Colonic mucosa (tissue), 4 donors: ENCODE measurements around the gene MOBP. TPM values are rescaled to one million over a fixed set of nuclear protein-coding genes. Genes with fewer than 3 reads are reported as not detected.
A peak's percentile ranks its signal among the peaks of the same experiment; 100 is the strongest.
"Not testable (repeated sequence)": the region's sequence is repeated elsewhere in the genome, so short reads cannot be mapped to it uniquely, and the experiment has no call there.

Experiments
- DNase-seq: peaks from one replicate; pipeline ENCODE4 v3.0.0-alpha.2; 2020
- H3K27ac ChIP-seq: fragments of 200-600 bp; one replicate; pipeline ENCODE4 v1.8.0; 2021
- H3K27me3 ChIP-seq: fragments of 200-600 bp; one replicate; pipeline ENCODE4 v1.8.0; 2021
- H3K36me3 ChIP-seq: fragments of 200-600 bp; one replicate; pipeline ENCODE4 v1.8.0; 2021
- H3K4me1 ChIP-seq: fragments of 200-600 bp; one replicate; pipeline ENCODE4 v1.8.0; 2021; ENCODE audit warnings: mild to moderate bottlenecking
- H3K4me3 ChIP-seq: fragments of 200-600 bp; one replicate; pipeline ENCODE4 v1.8.0; 2021
- H3K9ac ChIP-seq, 2 donors: one replicate each; pipeline ENCODE4 v1.7.0; 2013; ENCODE audit warnings: control low read depth in 2 of 2, low read depth in 2 of 2, low read length in 2 of 2
- H3K9me3 ChIP-seq: fragments of 200-600 bp; one replicate; pipeline ENCODE4 v1.8.0; 2021
- CTCF ChIP-seq: fragments of 200-600 bp; IDR thresholded peaks from one replicate; pipeline ENCODE4 v1.8.0; 2022; ENCODE audit warnings: antibody characterized with exemption, mild to moderate bottlenecking
- intact Hi-C: fragments of 100-400 bp; cut with DNase I; formaldehyde crosslinking; loops from one replicate; pipeline ENCODE4 v1.14.1; 2022
- total RNA-seq, 2 donors: library from RNA; stranded (reverse); fragmentation: NEBNext Ultra II Directional in 1 of 2; extraction: Animal tissue kit (Norgen Biotek cat#: 25700) in 1 of 2; gene quantifications; one replicate each; pipeline ENCODE4 v1.2.1, GENCODE V29; 2021
- donor health status: healthy.
- donor health status: DM: no; HTN: no; CAD: no.
- donor health status: DM: no; HTN: no; CAD: no.

Gene MOBP
- total RNA-seq, 2 donors from 2014 or later = 0.56 to 0.72 TPM

GRCh38 chr3:39453134-39453533 lies 14.3 kb upstream of the MOBP start:
- intact Hi-C loops = no loop called here
- H3K27me3 ChIP-seq = no peaks in the 10 kb centered on the region
- no peak overlapping the region for H3K4me3 ChIP-seq
- H3K9me3 ChIP-seq = no peaks in the 10 kb centered on the region
- no peaks in the 10 kb centered on the region for H3K4me1 ChIP-seq
- DNase-seq = no peak
- no peaks in the 10 kb centered on the region for H3K36me3 ChIP-seq
- H3K27ac ChIP-seq = peak overlapping the region; percentile 41
- H3K9ac ChIP-seq = no peak overlapping the region
- no peak for TF ChIP-seq CTCF

GRCh38 chr3:39453872-39454271 lies 13.6 kb upstream of the MOBP start:
- H3K27me3 ChIP-seq, H3K9ac ChIP-seq, H3K36me3 ChIP-seq, H3K9me3 ChIP-seq, H3K4me3 ChIP-seq, H3K4me1 ChIP-seq, intact Hi-C loops, DNase-seq: not testable (repeated sequence)
- peak overlapping the region; percentile 41 for H3K27ac ChIP-seq

GRCh38 chr3:39454591-39455217 lies 12.8 kb upstream of the MOBP start:
- Histone ChIP-seq H3K9ac (no peak overlapping the region), H3K9me3 (no peaks in the 10 kb centered on the region), H3K4me3 (no peak overlapping the region), H3K27me3 (no peaks in the 10 kb centered on the region), H3K27ac (no peak overlapping the region), H3K36me3 (no peaks in the 10 kb centered on the region), H3K4me1 (no peaks in the 10 kb centered on the region)
- no peak for TF ChIP-seq CTCF
- no peak for DNase-seq
- intact Hi-C loops = no loop called here

GRCh38 chr3:39456159-39456558 lies 11.3 kb upstream of the MOBP start:
- H3K27me3 ChIP-seq = no peaks in the 10 kb centered on the region
- no peak overlapping the region for H3K27ac ChIP-seq
- H3K9me3 ChIP-seq = no peaks in the 10 kb centered on the region
- TF ChIP-seq CTCF = no peak
- no peaks in the 10 kb centered on the region for H3K36me3 ChIP-seq
- DNase-seq = no peak
- H3K4me3 ChIP-seq = no peak overlapping the region
- no peak overlapping the region for H3K9ac ChIP-seq
- intact Hi-C loops = no loop called here
- H3K4me1 ChIP-seq = no peaks in the 10 kb centered on the region

GRCh38 chr3:39457361-39457760 lies 10.1 kb upstream of the MOBP start:
- intact Hi-C loops = no loop called here
- Histone ChIP-seq H3K36me3 (no peaks in the 10 kb centered on the region), H3K27ac (no peak overlapping the region), H3K27me3 (no peaks in the 10 kb centered on the region), H3K4me1 (no peaks in the 10 kb centered on the region), H3K4me3 (no peak overlapping the region), H3K9ac (no peak overlapping the region), H3K9me3 (no peaks in the 10 kb centered on the region)
- no peak for DNase-seq
- TF ChIP-seq CTCF = no peak

GRCh38 chr3:39458579-39458978 lies 8.9 kb upstream of the MOBP start:
- H3K4me3 ChIP-seq, H3K4me1 ChIP-seq, H3K9me3 ChIP-seq, DNase-seq, H3K36me3 ChIP-seq, intact Hi-C loops, H3K9ac ChIP-seq, H3K27me3 ChIP-seq, H3K27ac ChIP-seq: not testable (repeated sequence)
